Tibial nerve (tissue), 4 donors: Measurements from ENCODE around the gene TMC6. TPM values are rescaled to one million over a fixed set of nuclear protein-coding genes. Genes with fewer than 3 reads are reported as not detected.
"Not testable (repeated sequence)": the region's sequence is repeated elsewhere in the genome, so short reads cannot be mapped to it uniquely, and the experiment has no call there.

Experiments
- DNase-seq, 2 donors: peaks; one replicate each; pipeline ENCODE4 v3.0.0-alpha.2; 2019; ENCODE audit warnings: low spot score in 2 of 2
- H3K27ac ChIP-seq, 4 donors: fragments of 200-600 bp; sonication (generic) in 3 of 4; one replicate each; pipeline ENCODE4 v1.5.1; 2017 to 2019; ENCODE audit warnings: mild to moderate bottlenecking in 1 of 4
- H3K27me3 ChIP-seq, 2 donors: fragments of 200-600 bp; sonication (generic) in 1 of 2; one replicate each; pipeline versions ENCODE4 v1.5.1 to v1.6.0; 2017 to 2019
- H3K36me3 ChIP-seq, 3 donors: fragments of 200-600 bp; sonication (generic); one replicate each; pipeline ENCODE4 v1.5.1; 2018 to 2019
- H3K4me1 ChIP-seq, 4 donors: fragments of 200-600 bp; sonication (generic) in 3 of 4; one replicate each; pipeline ENCODE4 v1.5.1; 2017 to 2019
- H3K4me3 ChIP-seq, 4 donors: fragments of 200-600 bp; sonication (generic) in 3 of 4; one replicate each; pipeline ENCODE4 v1.5.1; 2017 to 2019; ENCODE audit warnings: mild to moderate bottlenecking in 1 of 4, moderate library complexity in 1 of 4
- H3K9me3 ChIP-seq, 4 donors: fragments of 200-600 bp; sonication (generic) in 3 of 4; one replicate each; pipeline ENCODE4 v1.5.1; 2017 to 2019
- EP300 ChIP-seq, 2 donors: sonication (generic); formaldehyde crosslinking; IDR thresholded peaks; one replicate each; pipeline ENCODE4 v1.6.1; 2017; ENCODE audit warnings: antibody characterized with exemption in 2 of 2, mild to moderate bottlenecking in 1 of 2
- POLR2A ChIP-seq, 2 donors: fragments of 450-650 bp; IDR thresholded peaks; one replicate each; pipeline ENCODE4 v1.6.1; 2017; ENCODE audit warnings: antibody characterized with exemption in 2 of 2, mild to moderate bottlenecking in 2 of 2, moderate library complexity in 2 of 2
- WGBS, 2 donors: methylation state at CpG; one replicate each; pipeline ENCODE4 v1.1.5; 2018; 5-methylcytosine and 5-hydroxymethylcytosine counted together
- total RNA-seq, 4 donors: library from RNA; depleted of rRNA; stranded (reverse); fragments of >200 nt; gene quantifications; one replicate each; pipeline ENCODE4 v1.1.0, GENCODE V29; 2016
- TF ChIP-seq, protein P1 (sequence below), 5 experiments: fragments of 200-600 bp in 3 of 5; fragments of 450-650 bp in 2 of 5; sonication (generic) in 3 of 5; IDR thresholded peaks; one replicate each; pipeline ENCODE4 v1.5.1; 2016 to 2019; ENCODE audit warnings: antibody characterized with exemption in 5 of 5, mild to moderate bottlenecking in 3 of 5, moderate library complexity in 2 of 5

Gene TMC6
- total RNA-seq, 4 donors from 2014 or later = 43.3 to 94.5 (median 52.2) TPM

DNA sequence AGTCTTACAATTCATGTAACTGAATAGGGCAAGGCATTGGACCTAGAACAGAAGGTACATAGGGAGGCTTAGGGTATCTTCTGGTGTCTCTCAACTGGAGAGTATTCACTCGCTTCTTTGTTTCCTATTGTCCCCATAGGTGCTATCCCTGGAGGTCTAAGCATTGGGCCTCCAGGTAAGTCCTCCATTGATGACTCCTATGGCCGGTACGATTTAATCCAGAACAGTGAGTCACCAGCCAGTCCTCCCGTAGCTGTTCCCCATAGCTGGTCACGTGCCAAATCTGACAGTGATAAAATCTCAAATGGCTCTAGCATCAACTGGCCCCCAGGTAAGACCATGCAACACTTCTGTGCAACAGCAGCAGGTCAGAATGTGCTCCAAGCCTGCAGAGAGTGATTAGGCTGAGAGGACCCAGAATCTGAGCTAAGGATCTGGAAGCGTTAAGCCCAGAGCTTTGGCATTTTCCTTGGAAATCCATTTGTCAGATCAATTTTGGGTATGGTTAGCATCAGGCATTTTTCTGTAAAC, 35.7 kb downstream of the TMC6 start:
- no peak for DNase-seq
- no peaks in the 10 kb centered on the region for H3K4me1 ChIP-seq
- H3K9me3 ChIP-seq = no peaks in the 10 kb centered on the region
- H3K27me3 ChIP-seq = no peaks in the 10 kb centered on the region
- 90 to 94% methylated on average over 6 of the region's 6 CpGs for WGBS, 2 donors
- no peak overlapping the region for H3K4me3 ChIP-seq
- H3K27ac ChIP-seq = no peak overlapping the region
- H3K36me3 ChIP-seq = peaks cover 3 to 100% (median 12%) of the 10 kb centered on the region in 3 donors
- TF ChIP-seq, protein P1, sequence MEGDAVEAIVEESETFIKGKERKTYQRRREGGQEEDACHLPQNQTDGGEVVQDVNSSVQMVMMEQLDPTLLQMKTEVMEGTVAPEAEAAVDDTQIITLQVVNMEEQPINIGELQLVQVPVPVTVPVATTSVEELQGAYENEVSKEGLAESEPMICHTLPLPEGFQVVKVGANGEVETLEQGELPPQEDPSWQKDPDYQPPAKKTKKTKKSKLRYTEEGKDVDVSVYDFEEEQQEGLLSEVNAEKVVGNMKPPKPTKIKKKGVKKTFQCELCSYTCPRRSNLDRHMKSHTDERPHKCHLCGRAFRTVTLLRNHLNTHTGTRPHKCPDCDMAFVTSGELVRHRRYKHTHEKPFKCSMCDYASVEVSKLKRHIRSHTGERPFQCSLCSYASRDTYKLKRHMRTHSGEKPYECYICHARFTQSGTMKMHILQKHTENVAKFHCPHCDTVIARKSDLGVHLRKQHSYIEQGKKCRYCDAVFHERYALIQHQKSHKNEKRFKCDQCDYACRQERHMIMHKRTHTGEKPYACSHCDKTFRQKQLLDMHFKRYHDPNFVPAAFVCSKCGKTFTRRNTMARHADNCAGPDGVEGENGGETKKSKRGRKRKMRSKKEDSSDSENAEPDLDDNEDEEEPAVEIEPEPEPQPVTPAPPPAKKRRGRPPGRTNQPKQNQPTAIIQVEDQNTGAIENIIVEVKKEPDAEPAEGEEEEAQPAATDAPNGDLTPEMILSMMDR (IDR thresholded peaks at IDR 0.05) = no peak
- TF ChIP-seq POLR2A (IDR thresholded peaks at IDR 0.05) = no peak
- TF ChIP-seq EP300 (IDR thresholded peaks at IDR 0.05) = no peak

- no peak for DNase-seq
- Histone ChIP-seq H3K4me3 (no peak overlapping the region), H3K27me3 (no peaks in the 10 kb centered on the region), H3K36me3 (peaks cover 0 to 100% (median 24%) of the 10 kb centered on the region in 3 donors), H3K4me1 (no peaks in the 10 kb centered on the region), H3K9me3 (no peaks in the 10 kb centered on the region), H3K27ac (peak overlapping the region in 1 of 4 donors; percentile 41)
- TF ChIP-seq, protein P1 (IDR thresholded peaks at IDR 0.05) = no peak
- no peak for TF ChIP-seq POLR2A (IDR thresholded peaks at IDR 0.05)
- no peak for TF ChIP-seq EP300 (IDR thresholded peaks at IDR 0.05)
- 86% methylated on average over 7 of the region's 7 CpGs for WGBS, 2 donors
Measured at GRCh38 chr17:78089576-78090281, 38.8 kb downstream of the TMC6 start.

DNA sequence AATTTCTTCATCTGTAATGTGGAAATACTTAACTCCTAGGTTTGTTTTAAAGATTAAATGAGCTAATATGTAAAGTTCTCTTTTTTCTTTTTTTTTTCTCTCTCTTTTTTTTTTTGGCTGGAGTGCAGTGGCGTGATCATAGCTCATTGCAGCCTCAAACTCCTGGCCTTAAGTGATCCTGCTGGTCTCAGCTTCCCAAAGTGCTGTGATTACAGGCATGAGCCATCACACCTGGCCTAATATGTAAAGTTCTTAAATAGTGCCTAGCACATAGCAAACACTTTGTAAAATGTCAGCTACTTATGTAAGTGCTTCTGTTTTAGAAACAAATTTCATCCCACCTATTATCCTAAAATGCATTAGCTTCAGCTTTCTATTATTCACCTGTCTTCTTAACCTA, 40.0 kb downstream of the TMC6 start:
- TF ChIP-seq, protein P1 (IDR thresholded peaks at IDR 0.05) = no peak
- TF ChIP-seq EP300 (IDR thresholded peaks at IDR 0.05) (no peak), POLR2A (IDR thresholded peaks at IDR 0.05) (no peak)
- WGBS, 2 donors = 94 to 100% methylated on average over 1 of the region's 1 CpG
- Histone ChIP-seq H3K4me3 (no peak overlapping the region), H3K9me3 (no peaks in the 10 kb centered on the region), H3K27ac (no peak overlapping the region), H3K27me3 (no peaks in the 10 kb centered on the region), H3K36me3 (peaks cover 0 to 100% (median 18%) of the 10 kb centered on the region in 3 donors), H3K4me1 (no peaks in the 10 kb centered on the region)
- no peak for DNase-seq

DNA sequence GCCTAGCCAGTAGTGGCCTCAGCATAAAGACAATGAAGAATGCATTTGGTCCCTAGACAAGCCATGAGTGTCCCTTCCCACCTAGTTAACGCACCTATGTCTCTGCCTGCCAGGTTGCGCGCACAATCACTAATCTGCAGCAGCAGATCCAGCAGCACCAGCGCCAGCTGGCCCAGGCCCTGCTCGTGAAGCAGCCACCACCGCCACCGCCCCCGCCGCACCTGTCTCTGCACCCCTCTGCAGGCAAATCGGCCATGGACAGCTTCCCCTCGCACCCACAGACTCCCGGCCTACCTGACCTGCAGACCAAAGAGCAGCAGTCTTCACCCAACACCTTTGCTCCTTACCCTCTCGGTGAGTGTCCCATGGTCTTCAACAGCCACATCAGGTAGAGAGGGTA, 41.8 kb downstream of the TMC6 start:
- Histone ChIP-seq H3K4me3 (no peak overlapping the region), H3K4me1 (no peaks in the 10 kb centered on the region), H3K27me3 (no peaks in the 10 kb centered on the region), H3K36me3 (peaks cover 0 to 99% (median 17%) of the 10 kb centered on the region in 3 donors), H3K9me3 (no peaks in the 10 kb centered on the region), H3K27ac (no peak overlapping the region)
- TF ChIP-seq EP300 (IDR thresholded peaks at IDR 0.05) (no peak), POLR2A (IDR thresholded peaks at IDR 0.05) (no peak)
- TF ChIP-seq, protein P1 (IDR thresholded peaks at IDR 0.05) = no peak
- DNase-seq = no peak
- 91 to 93% methylated on average over 13 of the region's 13 CpGs for WGBS, 2 donors

GRCh38 chr17:78082988-78083387, 45.6 kb downstream of the TMC6 start:
- no peaks in the 10 kb centered on the region for H3K9me3 ChIP-seq
- no peaks in the 10 kb centered on the region for H3K27me3 ChIP-seq
- no peak overlapping the region for H3K4me3 ChIP-seq
- DNase-seq = no peak
- H3K4me1 ChIP-seq = no peaks in the 10 kb centered on the region
- TF ChIP-seq, protein P1 (IDR thresholded peaks at IDR 0.05) = no peak
- H3K27ac ChIP-seq = no peak overlapping the region
- H3K36me3 ChIP-seq = peaks cover 0 to 99% (median 37%) of the 10 kb centered on the region in 3 donors
- WGBS, 2 donors = 80 to 85% methylated on average over 7 of the region's 7 CpGs

DNA sequence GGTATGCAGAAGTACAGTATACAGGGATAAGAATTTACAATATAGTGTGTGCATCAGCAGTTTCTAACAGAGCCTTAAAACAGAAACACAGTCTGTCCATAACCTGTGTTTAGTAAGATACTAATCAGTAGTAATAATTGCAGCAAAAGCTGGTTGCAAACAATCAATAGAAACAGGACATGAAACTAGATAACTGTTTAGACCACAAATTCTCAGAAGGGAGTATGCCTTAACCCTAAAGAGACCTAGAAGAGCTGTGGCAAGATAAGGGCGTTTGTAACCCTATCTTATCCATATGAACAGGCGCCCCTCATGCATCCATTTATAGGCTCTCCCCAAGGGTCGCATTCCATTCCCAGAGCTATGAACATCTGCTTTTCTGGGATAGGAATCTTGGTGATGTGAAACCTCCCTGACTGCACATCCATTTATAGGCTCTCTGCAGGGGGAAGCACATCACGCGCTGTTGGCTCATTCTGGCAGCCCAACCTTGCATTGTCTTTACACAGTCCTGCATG, 46.1 kb downstream of the TMC6 start:
- H3K4me1 ChIP-seq, H3K9me3 ChIP-seq, H3K27me3 ChIP-seq, H3K27ac ChIP-seq, DNase-seq, H3K4me3 ChIP-seq: not testable (repeated sequence)
- H3K36me3 ChIP-seq = peaks cover 0 to 99% (median 37%) of the 10 kb centered on the region in 3 donors
- 62 to 72% methylated on average over 5 of the region's 5 CpGs for WGBS, 2 donors
